OCI-LY7 (cell line): ENCODE results near the gene KHDC1L.

Source experiments
- CTCF ChIP-seq: fragments of 200-600 bp; sonication (generic); conservative IDR thresholded peaks from 2 replicates; pipeline ENCODE4 v1.5.1; 2014; ENCODE audit warnings: mild to moderate bottlenecking, antibody characterized with exemption, low read length, moderate library complexity, mixed read lengths
- EZH2phosphoT487 ChIP-seq: fragments of 200-600 bp; sonication (generic); IDR thresholded peaks from 2 replicates; pipeline ENCODE4 v1.6.1; 2018; ENCODE audit warnings: low read depth, borderline replicate concordance, mild to moderate bottlenecking, mixed run types, antibody characterized with exemption, low read length, moderate library complexity, mixed read lengths

- TF ChIP-seq CTCF (no peak), EZH2phosphoT487 (no peak)
Measured at GRCh38 chr6:73233048-73233447, 7.8 kb upstream of the KHDC1L start.
